GM19025 (cell line): ENCODE measurements around the gene BTBD19.
"Not testable (repeated sequence)": the region's sequence is repeated elsewhere in the genome, so short reads cannot be mapped to it uniquely, and the experiment has no call there.

ENCODE experiments used
- ATAC-seq: cut with Tn5 transposase; IDR thresholded peaks from one replicate; pipeline ENCODE4 v1.9.1; 2021; ENCODE audit warnings: mild to moderate bottlenecking, low read depth, moderate library complexity; ENCODE audit not compliant: unreplicated experiment

BTBD19 gene

DNA sequence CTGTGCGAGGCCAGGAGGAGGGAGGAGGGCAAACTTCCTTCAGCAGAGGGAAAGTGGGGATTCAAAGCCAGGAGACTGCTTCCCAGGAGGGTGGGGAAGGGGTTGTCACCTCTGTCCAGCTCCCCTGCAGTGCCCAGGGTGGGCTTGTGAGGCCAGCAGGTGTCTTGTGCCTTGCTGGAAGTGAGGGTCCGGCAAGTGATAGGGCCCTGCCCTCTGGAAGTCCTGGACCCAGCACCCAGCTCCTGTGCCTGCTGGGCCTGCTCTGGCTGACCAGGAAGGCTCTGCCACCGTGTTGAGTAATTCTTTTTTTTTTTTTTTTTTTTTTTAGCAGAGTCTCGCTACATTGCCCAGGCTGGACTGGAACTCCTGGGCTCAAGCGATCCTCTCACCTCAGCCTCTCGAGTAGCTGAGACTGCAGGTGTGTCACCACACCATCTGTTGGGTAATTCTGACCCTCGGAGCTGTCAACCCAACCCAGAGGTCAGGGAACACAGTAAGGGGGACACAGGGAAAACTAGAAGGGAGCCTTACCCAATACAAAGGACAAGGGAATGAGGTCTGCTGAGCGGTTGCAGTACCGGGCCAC, 21.4 kb upstream of the BTBD19 start:
- no peak for ATAC-seq

GRCh38 chr1:44787506-44787905, 20.8 kb upstream of the BTBD19 start:
- no peak for ATAC-seq

GRCh38 chr1:44788120-44788860, 20.0 kb upstream of the BTBD19 start, which contains the start of gene BEST4:
Gene BEST4 (minus strand): TSS chr1:44788170. CDS start chr1:44787705, 465 bp downstream.
- ATAC-seq = no peak

DNA sequence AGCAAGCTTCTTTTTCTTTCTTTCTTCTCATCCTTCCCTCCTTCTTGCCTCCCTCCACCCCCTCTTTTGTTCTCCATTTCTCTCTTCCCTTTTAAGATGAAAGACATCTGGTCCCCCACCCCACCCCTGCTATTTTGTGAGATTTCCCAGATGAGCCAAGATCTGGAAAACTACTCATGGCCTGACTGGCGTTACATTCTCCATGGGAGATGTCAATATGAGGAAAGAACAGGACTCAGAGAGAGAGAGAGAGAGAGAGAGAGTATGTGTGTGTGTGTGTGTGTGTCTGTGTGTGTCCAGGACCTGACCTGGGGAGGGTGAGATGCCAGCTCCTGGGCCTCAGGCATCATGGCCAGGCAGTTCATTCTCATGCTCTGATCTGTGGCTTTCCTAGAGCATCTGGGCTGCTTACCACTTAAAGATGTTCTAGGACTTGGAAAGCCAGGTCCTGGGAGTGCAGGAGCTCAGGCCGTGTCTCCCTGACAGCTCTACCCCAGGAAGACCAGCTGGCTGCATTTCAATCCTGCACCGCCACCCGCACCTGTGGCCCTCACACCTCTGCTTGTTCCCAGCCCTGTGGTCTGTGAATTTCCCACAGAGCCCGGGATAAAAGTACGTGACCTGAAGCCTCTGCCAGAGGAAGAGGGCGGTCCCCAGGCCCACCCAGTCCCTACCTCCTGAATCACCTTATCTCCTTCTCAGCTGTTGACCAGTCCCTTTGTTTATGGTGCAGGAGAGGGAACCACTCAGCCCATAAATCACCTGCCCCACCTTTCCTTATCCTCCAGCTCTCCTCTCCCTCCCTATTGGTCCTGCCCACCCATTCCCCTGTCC, 17.1 kb upstream of the BTBD19 start:
- ATAC-seq = no peak

DNA sequence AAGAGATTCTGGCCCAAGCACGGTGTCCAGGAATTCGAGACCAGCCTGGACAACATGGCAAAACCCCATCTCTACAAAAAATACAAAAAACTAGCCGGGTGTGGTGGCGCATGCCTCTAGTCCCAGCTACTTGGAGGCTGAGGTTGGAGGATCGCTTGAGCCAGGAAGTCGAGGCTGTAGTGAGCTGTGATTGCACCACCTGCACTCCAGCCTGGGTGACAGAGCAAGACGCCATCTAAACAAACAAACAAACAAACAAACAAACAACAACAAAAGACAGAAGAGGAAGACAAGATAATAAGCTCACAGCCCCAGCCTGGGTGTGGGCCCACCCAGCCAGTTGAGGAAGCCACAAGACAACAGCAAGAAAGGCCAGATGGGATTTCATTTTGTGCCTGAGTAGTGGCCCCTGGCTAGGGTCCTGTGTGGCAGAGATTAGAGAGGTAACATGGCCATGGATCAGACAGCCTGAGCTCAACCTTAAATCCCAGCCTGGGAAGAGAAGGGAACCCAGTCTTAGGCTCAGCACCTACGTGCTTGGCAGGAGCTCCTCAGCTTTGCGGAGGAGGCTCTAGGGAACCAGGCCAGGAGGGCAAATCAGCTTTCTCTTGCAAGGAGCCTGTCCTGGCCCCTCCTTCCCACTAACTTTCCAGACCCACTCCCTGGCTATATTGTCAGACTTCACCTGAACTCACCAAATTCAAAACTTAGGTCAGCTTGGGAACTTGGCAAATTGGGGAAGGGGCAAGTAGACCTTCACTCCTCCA, 15.4 kb upstream of the BTBD19 start:
- no peak for ATAC-seq

GRCh38 chr1:44797886-44798285, 10.4 kb upstream of the BTBD19 start:
- not testable (repeated sequence) for ATAC-seq

GRCh38 chr1:44798481-44799365, 9.6 kb upstream of the BTBD19 start:
- no peak for ATAC-seq

- ATAC-seq = peak; percentile 79
Measured at GRCh38 chr1:44799770-44800584, 8.3 kb upstream of the BTBD19 start, which contains the start of gene PLK3. Gene PLK3 (plus strand): TSS chr1:44800377. CDS start chr1:44800464, 87 bp downstream.

DNA sequence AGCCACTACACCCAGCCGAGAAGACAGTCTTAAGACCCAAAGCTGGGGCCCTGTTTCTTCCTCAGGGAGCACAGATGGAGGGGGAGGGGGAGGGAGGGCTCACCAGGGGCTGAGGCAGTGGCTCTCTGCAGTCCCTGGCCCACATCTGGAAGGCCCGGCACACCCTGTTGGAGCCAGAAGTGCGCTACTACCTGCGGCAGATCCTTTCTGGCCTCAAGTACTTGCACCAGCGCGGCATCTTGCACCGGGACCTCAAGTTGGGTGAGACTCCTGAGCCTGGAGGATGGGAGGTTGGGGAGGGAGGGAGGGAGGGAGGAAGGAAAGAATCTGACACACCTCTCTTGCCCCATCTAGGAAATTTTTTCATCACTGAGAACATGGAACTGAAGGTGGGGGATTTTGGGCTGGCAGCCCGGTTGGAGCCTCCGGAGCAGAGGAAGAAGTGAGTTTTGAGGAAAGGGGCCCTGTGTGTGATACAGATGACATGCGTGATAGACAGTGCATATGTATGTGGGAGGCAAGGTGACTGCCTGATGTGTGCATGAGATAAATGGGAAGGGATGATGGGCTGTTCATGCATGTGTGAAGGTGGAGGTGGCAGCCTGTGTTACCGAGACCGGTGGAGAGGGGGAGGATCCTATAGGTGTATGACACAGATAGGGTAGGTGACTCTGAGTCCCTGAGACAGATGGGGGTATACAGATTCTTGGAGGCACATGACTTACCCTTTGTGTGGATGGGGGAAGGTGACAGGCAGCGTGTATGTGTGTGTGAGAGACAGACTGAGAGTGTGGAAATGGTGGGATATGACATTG, 6.6 kb upstream of the BTBD19 start:
- ATAC-seq = no peak

DNA sequence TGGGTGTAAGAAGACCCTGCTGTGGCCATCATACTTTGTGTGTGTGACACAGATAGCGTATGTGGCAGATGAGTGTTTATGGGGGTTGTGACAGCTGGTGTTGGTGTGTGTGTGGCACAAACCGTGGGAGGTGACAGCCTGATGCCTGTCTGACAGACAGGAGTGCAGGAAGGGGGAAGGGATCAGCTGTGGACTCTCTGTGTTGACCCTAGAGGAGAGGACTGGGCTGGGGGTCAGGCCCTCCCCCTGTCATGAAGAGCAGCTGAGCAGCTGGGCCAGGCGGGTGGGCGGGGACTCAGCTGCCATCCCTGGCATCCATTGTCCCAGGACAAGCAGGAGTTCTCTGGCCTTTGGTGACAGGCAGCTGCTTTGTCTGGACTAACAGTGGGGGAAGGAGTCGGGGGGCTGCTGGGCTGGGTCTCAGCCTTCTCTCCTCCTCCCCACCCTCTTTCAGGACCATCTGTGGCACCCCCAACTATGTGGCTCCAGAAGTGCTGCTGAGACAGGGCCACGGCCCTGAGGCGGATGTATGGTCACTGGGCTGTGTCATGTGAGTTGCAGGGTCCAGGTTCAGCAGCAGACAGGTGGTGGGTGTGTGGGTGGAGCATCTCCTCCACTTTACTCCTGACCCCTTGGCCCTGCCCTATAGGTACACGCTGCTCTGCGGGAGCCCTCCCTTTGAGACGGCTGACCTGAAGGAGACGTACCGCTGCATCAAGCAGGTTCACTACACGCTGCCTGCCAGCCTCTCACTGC, 5.8 kb upstream of the BTBD19 start:
- no peak for ATAC-seq

DNA sequence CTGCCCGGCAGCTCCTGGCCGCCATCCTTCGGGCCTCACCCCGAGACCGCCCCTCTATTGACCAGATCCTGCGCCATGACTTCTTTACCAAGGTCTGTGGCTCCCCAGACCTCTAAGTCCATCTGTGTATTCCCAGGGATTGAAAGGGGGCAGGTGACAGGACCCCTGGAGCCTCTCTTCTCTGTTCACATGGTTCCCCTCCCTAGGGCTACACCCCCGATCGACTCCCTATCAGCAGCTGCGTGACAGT, 5.3 kb upstream of the BTBD19 start:
- no peak for ATAC-seq

DNA sequence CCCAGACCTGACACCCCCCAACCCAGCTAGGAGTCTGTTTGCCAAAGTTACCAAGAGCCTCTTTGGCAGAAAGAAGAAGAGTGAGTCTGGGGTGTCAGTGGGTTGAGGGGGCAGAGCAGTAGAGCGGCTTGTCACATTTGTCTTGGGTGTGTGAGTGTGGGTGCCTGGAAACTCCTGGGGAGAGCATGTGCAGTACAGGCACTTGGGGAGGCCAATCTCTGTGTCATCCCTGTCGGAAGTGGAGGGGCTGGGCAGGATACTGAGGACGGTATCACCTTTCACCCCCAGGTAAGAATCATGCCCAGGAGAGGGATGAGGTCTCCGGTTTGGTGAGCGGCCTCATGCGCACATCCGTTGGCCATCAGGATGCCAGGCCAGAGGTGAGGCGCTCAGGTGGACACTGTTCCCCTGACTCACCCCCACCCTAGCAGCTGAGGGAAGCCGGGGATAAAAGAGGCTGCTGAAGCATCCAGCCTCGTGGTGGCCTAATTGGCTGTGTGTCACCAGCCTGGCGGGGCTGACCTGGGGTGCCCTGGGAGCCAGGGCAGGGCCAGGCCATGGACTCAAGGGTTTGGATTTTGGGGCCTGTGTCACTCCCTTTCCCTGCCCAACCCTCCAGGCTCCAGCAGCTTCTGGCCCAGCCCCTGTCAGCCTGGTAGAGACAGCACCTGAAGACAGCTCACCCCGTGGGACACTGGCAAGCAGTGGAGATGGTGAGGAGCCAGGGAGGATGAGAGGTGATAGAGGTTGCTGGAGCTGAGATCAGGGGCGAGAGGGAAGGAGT, 4.8 kb upstream of the BTBD19 start:
- no peak for ATAC-seq

- no peak for ATAC-seq
Measured at GRCh38 chr1:44805311-44806024, 2.9 kb upstream of the BTBD19 start.

DNA sequence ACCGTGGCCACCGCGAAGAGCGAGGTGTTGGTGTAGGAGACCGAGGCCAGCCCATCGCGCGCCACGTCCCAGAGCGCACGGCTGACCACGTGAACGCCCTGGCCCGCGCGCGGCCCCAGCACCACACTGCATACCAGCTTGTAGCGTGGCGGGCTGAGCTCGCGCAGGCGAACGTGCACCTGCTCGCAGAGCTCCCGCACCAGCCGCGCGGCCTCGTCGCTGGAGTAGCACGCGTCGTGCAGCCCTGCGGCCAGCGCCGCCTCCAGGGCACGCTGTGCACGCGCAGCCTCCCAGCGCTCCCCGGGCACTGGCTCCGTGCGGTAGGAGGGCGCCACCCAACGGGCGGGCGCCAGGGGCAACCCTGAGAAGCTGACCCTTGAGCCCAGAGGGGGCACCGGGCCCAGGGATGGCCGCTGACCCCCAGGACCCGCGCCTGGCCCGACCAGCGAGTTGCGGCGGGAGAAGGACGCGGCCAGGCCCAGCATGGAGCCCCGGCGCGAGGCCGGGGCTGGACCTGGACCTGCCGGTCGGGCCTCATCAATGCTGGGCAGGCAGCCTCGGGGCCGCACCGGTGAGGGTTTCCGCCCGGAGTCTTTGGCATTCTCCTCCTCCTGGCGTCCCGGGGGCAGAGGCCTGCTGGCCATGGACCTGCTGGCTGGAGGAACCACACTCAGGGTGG, 2.2 kb upstream of the BTBD19 start:
- ATAC-seq = no peak

DNA sequence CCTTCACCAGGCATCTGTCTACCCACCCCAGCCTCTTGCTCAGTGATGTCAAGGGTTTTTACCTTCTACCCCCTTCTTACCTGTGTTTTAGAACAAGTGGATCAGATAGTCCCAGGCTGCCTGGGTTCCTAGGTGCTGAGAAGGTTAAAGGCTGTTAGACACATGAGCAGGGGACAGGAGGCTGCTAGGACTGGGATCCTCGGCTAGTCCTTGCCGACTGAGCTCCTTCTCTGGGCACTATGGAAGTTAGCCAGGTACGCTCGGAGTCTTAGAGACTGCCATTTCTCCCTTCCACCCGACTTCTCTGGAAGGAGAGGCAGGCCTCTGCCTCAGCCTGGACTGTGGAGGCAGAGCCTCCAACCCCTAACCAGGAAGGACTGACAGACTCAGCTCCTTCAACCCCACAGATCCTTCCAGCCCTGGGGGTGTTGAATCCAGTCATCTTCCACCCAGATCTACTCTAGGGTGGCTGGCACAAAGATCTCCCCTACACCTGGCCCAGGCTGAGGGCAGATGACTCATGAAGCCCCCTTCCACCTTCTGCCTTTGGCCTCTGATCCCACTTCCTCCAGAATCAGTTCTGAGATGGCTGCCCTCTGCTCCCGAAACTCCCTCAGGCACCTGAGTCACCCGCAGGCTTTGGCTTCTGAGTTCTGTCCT, 1.5 kb upstream of the BTBD19 start, which contains the start of gene DYNLT4:
Gene DYNLT4, minus strand, starts transcription at position 648 of the 660 bp plus-strand sequence. CDS start 683 bp downstream, outside the sequence.
- ATAC-seq = no peak
